HCT116 (cell line): ENCODE results near the gene RBM33. TPM values are rescaled to one million over a fixed set of nuclear protein-coding genes. Genes with fewer than 3 reads are reported as not detected.

Source experiments
- ATAC-seq: fragments of 200-7000 bp; cut with Tn5 transposase; 2 replicates; pipeline ENCODE4 v1.9.1; 2020; ENCODE audit warnings: mild to moderate bottlenecking, moderate library complexity
- BruUV-seq: library from RNA; stranded (reverse); fragments of 400-500 nt; replicated peaks from 2 replicates; lab custom pipeline; 2021; lab: Mats Ljungman, UMichigan
- CTCF ChIA-PET: fragments of 300-600 bp; sonication (Branson Sonifier 250); formaldehyde crosslinking; loops from one replicate; lab custom pipeline; 2021; ENCODE audit warnings: antibody characterized with exemption; lab: Charles Lee
- POLR2A ChIA-PET: fragments of 300-600, 350-600 bp; sonication (Branson Sonifier 250); formaldehyde crosslinking; loops from one replicate; lab custom pipeline; 2021; ENCODE audit warnings: antibody characterized with exemption; lab: Charles Lee
- RAD21 ChIA-PET, 2 experiments: fragments of 300-600 bp; sonication (Branson Sonifier 250); formaldehyde crosslinking; loops; one replicate each; lab custom pipeline; 2023; ENCODE audit warnings: low total read pairs in 2 of 2; ENCODE audit not compliant: uncharacterized antibody in 2 of 2, unreplicated experiment in 2 of 2, low non-redundant PET in 1 of 2; lab: Charles Lee
- DNase-seq: peaks from one replicate; pipeline ENCODE4 v3.0.0-alpha.2; 2010; ENCODE audit warnings: low read depth, low spot score
- H2AFZ ChIP-seq: fragments of 200-600 bp; shearing (Covaris generic), sonication (generic); 2 replicates; pipeline ENCODE4 v1.6.1; 2017; ENCODE audit warnings: low read depth, mixed run types, mixed read lengths, antibody characterized with exemption, low read length; ENCODE audit not compliant: poor library complexity, severe bottlenecking
- H3K27ac ChIP-seq: 2 replicates; pipeline ENCODE4 v1.5.1; 2012; ENCODE audit warnings: low read depth, low read length
- H3K27me3 ChIP-seq: fragments of 200-600 bp; sonication (generic); 2 replicates; pipeline ENCODE4 v1.6.1; 2016; ENCODE audit warnings: mixed run types, low read length, mixed read lengths; ENCODE audit not compliant: insufficient read depth
- H3K36me3 ChIP-seq, 2 experiments: fragments of 200-500 bp in 1 of 2; fragments of 200-600 bp in 1 of 2; sonication (Bioruptor generic) in 1 of 2; sonication (generic) in 1 of 2; 2 replicates each; pipeline versions ENCODE4 v1.5.1 to v1.6.1; 2014 to 2016; ENCODE audit warnings: low read length in 2 of 2, inconsistent platforms in 1 of 2, mixed read lengths in 1 of 2, mixed run types in 1 of 2; ENCODE audit not compliant: insufficient read depth in 2 of 2, control insufficient read depth in 1 of 2
- H3K4me1 ChIP-seq, 2 experiments: fragments of 200-600 bp in 1 of 2; sonication (generic) in 1 of 2; 2 replicates each; pipeline versions ENCODE4 v1.5.1 to v1.6.1; 2012 to 2017; ENCODE audit warnings: low read length in 2 of 2, inconsistent platforms in 1 of 2, mild to moderate bottlenecking in 1 of 2, mixed read lengths in 1 of 2, mixed run types in 1 of 2, moderate library complexity in 1 of 2; ENCODE audit not compliant: insufficient read depth in 2 of 2, control insufficient read depth in 1 of 2
- H3K4me2 ChIP-seq: fragments of 200-600 bp; sonication (generic); 2 replicates; pipeline ENCODE4 v1.6.1; 2017; ENCODE audit warnings: mixed run types, low read length, mixed read lengths
- H3K4me3 ChIP-seq, 2 experiments: fragments of 200-600 bp in 1 of 2; sonication (generic) in 1 of 2; replicated peaks in 1 of 2; 2 replicates each; pipeline ENCODE4 v1.5.1; 2011 to 2016; ENCODE audit warnings: low read length in 2 of 2, control low read depth in 1 of 2, low read depth in 1 of 2, mild to moderate bottlenecking in 1 of 2, mixed read lengths in 1 of 2, mixed run types in 1 of 2
- H3K79me2 ChIP-seq: fragments of 200-600 bp; sonication (generic); 2 replicates; pipeline ENCODE4 v1.6.1; 2017; ENCODE audit warnings: mild to moderate bottlenecking, mixed run types, low read length, moderate library complexity, mixed read lengths; ENCODE audit not compliant: insufficient read depth
- H3K9ac ChIP-seq: fragments of 200-600 bp; sonication (generic); 2 replicates; pipeline ENCODE4 v1.6.1; 2016; ENCODE audit warnings: low read length, mixed read lengths
- H3K9me2 ChIP-seq: fragments of 200-600 bp; sonication (generic), shearing (Covaris generic); 2 replicates; pipeline ENCODE4 v1.6.1; 2017; ENCODE audit warnings: mixed run types, mild to moderate bottlenecking, moderate library complexity; ENCODE audit not compliant: insufficient read depth
- H3K9me3 ChIP-seq, 2 experiments: fragments of 200-500 bp in 1 of 2; fragments of 200-600 bp in 1 of 2; sonication (Bioruptor generic) in 1 of 2; sonication (generic) in 1 of 2; 2 replicates each; pipeline ENCODE4 v1.6.1; 2014 to 2017; ENCODE audit warnings: low read length in 2 of 2, mixed read lengths in 2 of 2, inconsistent platforms in 1 of 2, low read depth in 1 of 2, mild to moderate bottlenecking in 1 of 2, mixed run types in 1 of 2, moderate library complexity in 1 of 2; ENCODE audit not compliant: control insufficient read depth in 1 of 2, insufficient read depth in 1 of 2
- H4K20me1 ChIP-seq: fragments of 200-600 bp; sonication (generic), shearing (Covaris generic); 2 replicates; pipeline ENCODE4 v1.6.1; 2017; ENCODE audit warnings: mixed run types, mild to moderate bottlenecking, moderate library complexity; ENCODE audit not compliant: insufficient read depth
- CBX3 ChIP-seq: IDR thresholded peaks from 2 replicates; pipeline ENCODE4 v1.6.1; 2012; ENCODE audit warnings: low read depth
- CEBPB ChIP-seq: IDR thresholded peaks from 2 replicates; pipeline ENCODE4 v1.6.1; 2012; ENCODE audit warnings: low read depth
- CTCF ChIP-seq, 3 experiments: fragments of 200-600 bp in 1 of 3; sonication (generic) in 1 of 3; IDR thresholded peaks in 2 of 3; conservative IDR thresholded peaks in 1 of 3; 2 replicates each; pipeline ENCODE4 v1.5.1; 2012 to 2017; ENCODE audit warnings: low read depth in 2 of 3, low read length in 2 of 3, antibody characterized with exemption in 1 of 3, borderline replicate concordance in 1 of 3, control low read depth in 1 of 3, mild to moderate bottlenecking in 1 of 3, mixed read lengths in 1 of 3, mixed run types in 1 of 3, moderate library complexity in 1 of 3; ENCODE audit not compliant: insufficient read depth in 1 of 3
- EGR1 ChIP-seq: IDR thresholded peaks from 2 replicates; pipeline ENCODE4 v1.6.1; 2012; ENCODE audit warnings: low read depth
- ELF1 ChIP-seq: IDR thresholded peaks from 2 replicates; pipeline ENCODE4 v1.6.1; 2012; ENCODE audit warnings: low read depth, borderline replicate concordance
- EZH2 ChIP-seq: fragments of 200-600 bp; sonication (generic); IDR thresholded peaks from 2 replicates; pipeline ENCODE4 v1.6.1; 2017; ENCODE audit warnings: antibody characterized with exemption, mixed run types
- FOSL1 ChIP-seq: IDR thresholded peaks from 2 replicates; pipeline ENCODE4 v1.6.1; 2012; ENCODE audit warnings: low read depth
- MAX ChIP-seq: IDR thresholded peaks from 2 replicates; pipeline ENCODE4 v1.6.1; 2012
- POLR2A ChIP-seq: IDR thresholded peaks from 2 replicates; pipeline ENCODE4 v1.7.0; 2011; ENCODE audit warnings: borderline replicate concordance; ENCODE audit not compliant: insufficient read depth, insufficient read length; ENCODE audit errors: extremely low read depth
- RAD21 ChIP-seq: IDR thresholded peaks from 2 replicates; pipeline ENCODE4 v1.6.1; 2012; ENCODE audit warnings: low read depth, mild to moderate bottlenecking
- SP1 ChIP-seq: IDR thresholded peaks from 2 replicates; pipeline ENCODE4 v1.6.1; 2012; ENCODE audit warnings: low read depth
- SRF ChIP-seq: IDR thresholded peaks from 2 replicates; pipeline ENCODE4 v1.6.1; 2012; ENCODE audit warnings: low read depth
- TCF7L2 ChIP-seq: IDR thresholded peaks from 2 replicates; pipeline ENCODE4 v1.7.0; 2011; ENCODE audit warnings: borderline replicate concordance, inconsistent platforms; ENCODE audit not compliant: insufficient read depth, insufficient read length; ENCODE audit errors: extremely low read depth
- YY1 ChIP-seq: IDR thresholded peaks from 2 replicates; pipeline ENCODE4 v1.6.1; 2011; ENCODE audit warnings: low read length, low read depth, moderate library complexity, mild to moderate bottlenecking; ENCODE audit not compliant: insufficient replicate concordance; ENCODE audit errors: extremely low read depth
- ZBTB33 ChIP-seq: IDR thresholded peaks from 2 replicates; pipeline ENCODE4 v1.6.1; 2011; ENCODE audit warnings: mild to moderate bottlenecking, low read length, moderate library complexity; ENCODE audit not compliant: insufficient replicate concordance; ENCODE audit errors: extremely low read depth
- ZNF274 ChIP-seq: fragments of 200-500 bp; sonication (Bioruptor generic); IDR thresholded peaks from 2 replicates; pipeline ENCODE4 v1.6.1; 2014; ENCODE audit warnings: mild to moderate bottlenecking, low read depth, low read length, inconsistent platforms
- intact Hi-C: fragments of 100-400 bp; cut with micrococcal nuclease; formaldehyde crosslinking; loops from 2 replicates; pipeline ENCODE4 v1.10.0; 2022
- total RNA-seq: library from RNA; stranded (reverse); gene quantifications from one replicate; pipeline ENCODE4 v1.2.1, GENCODE V29; 2021; ENCODE audit not compliant: unreplicated experiment

Gene RBM33
- total RNA-seq, 1 experiment from 2014 or later: 64.3 TPM

GRCh38 chr7:155776606-155777005, 132.1 kb downstream of the RBM33 start:
- Histone ChIP-seq H3K36me3 (peaks cover 3 to 12% of the 10 kb centered on the region in 2 experiments; a peak in 2 of 4 replicates), H3K4me2 (no peak overlapping the region), H4K20me1 (no peaks in the 10 kb centered on the region; the same call in 1 of the 2 replicates), H3K79me2 (no peaks in the 10 kb centered on the region), H3K27ac (no peak overlapping the region), H3K9me3 (no peaks in the 10 kb centered on the region), H2AFZ (no peak overlapping the region), H3K27me3 (no peaks in the 10 kb centered on the region), H3K9ac (no peak overlapping the region), H3K4me1 (no peaks in the 10 kb centered on the region), H3K4me3 (no peak overlapping the region), H3K9me2 (no peaks in the 10 kb centered on the region)
- intact Hi-C loops: no loop called here
- DNase-seq (no peak), ATAC-seq (no peak)
- BruUV-seq: no TSS peak
- TF ChIP-seq POLR2A (no peak), SP1 (no peak), RAD21 (no peak), MAX (no peak), CBX3 (no peak), CEBPB (no peak), ZBTB33 (no peak), YY1 (no peak), TCF7L2 (no peak), ELF1 (no peak), FOSL1 (no peak), EGR1 (no peak), EZH2 (no peak), CTCF (IDR thresholded peaks at IDR 0.05 in 2 of 3, conservative IDR thresholded peaks at IDR 0.05 in 1 of 3; ENCODE audit: borderline replicate concordance in 1 of 3, insufficient read depth in 1 of 3, low read depth in 2 of 3, low read length in 2 of 3) (no peak), SRF (no peak), ZNF274 (no peak)
- CTCF ChIA-PET: no interaction called here
- RAD21 ChIA-PET: no interaction called here
- POLR2A ChIA-PET: no interaction called here
